Measurements from ENCODE around the gene BRMS1.

Gene BRMS1

DNA sequence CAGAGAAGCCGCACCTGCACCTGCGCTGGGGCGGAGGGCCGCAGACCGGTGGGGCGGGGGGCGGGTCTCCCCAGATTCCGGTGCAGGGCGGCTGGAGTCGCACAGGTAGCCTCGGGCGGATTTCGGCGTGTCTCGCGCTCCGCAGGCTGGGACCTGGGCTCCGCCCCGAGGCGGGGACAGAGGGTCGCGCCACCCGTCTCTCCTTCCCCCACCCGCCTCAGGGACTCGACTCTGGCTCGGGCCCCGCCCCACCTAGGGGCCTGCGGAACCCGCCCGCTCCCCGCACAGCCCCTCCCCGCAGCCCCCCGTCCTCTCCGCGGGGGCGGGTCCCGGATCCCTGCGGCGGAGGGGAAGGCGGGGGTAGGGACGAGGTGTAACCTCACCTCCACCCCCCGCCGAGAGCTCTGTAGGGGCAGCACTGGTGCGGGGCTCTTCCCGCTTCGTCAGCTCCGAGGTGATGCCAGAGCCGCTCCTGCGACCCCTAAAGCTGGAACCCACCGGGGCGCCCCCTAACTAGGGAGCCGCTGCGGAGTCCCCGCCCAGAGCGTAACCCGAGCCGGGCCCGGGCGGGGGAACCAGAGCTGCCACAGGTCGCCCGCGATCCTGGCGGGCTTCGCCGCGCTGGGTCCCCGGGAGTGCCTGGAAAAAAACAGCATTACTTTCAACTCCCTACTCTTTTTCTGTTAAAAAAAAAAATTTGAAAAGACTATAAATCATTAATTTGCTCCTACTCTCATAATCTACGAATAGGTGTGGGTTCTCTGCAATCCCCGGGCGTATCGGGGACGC is 26.9 kb upstream of the BRMS1 start, which contains the start of gene SLC29A2:
Gene SLC29A2, minus strand, starts transcription at position 134 of the 789 bp plus-strand sequence. CDS start 169 bp downstream, outside the sequence.
- H3K36me3 ChIP-seq (ENCODE audit: control insufficient read depth, insufficient read depth, low read length): no peaks in the 10 kb centered on the region
- no peaks in the 10 kb centered on the region for H3K27me3 ChIP-seq (replicated peaks; ENCODE audit: control insufficient read depth, insufficient read depth, low read length, poor library complexity, severe bottlenecking)
- H3K9me3 ChIP-seq (ENCODE audit: control insufficient read depth, low read length): no peaks in the 10 kb centered on the region
- H3K4me3 ChIP-seq (ENCODE audit: insufficient read depth, low read depth, low read length, poor library complexity, severe bottlenecking): peak within 1 kb of the TSS; percentile 83
- peak; percentile 51 to 67 (median 63) for DNase-seq
- peak within 1 kb of the TSS; percentile 61 for H3K27ac ChIP-seq (ENCODE audit: insufficient read depth, low read length, poor library complexity, severe bottlenecking)
- H3K4me1 ChIP-seq (ENCODE audit: control insufficient read depth, insufficient read depth, low read length, poor library complexity, severe bottlenecking): peaks cover 6% of the 10 kb centered on the region

DNA sequence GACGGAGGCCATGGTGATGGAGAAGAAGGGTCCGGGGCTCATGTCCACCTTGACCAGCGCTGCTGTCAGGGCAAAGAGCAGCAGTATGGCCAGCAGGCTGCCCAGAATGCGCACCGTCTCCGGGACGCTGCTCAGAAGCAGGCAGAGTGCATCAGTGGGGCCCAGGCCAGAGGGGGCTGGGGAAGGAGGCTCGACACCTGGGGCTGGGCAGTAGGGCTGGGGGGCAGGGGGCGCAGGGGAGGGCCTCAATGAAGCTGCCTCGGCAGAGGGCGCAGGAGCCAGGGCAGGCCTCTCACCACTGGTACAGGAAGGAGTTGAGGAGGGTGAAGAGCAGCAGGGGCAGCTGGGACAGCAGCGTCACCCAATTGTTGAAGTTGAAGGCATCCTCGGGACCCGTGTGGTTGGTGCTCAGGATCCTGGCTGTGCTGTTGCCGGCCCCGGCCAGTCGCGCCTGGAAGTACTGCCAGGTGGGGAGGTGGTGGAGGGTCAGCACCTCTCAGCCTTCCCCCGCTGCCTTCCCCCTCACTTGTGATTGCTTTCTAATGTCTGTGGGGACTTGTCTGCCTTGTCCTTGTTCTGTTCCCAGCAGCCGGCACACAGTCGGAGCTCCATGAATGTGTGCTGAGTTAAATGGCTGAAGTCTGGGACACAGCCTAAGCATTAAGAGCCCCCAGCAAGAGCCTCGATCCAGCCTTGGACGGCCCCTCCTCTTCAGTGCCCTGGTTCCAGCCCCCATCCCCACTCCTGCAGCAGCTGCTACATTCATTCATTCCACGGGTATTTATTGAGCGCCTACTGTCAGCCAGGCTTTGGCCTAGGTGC is 24.4 kb upstream of the BRMS1 start:
- Histone ChIP-seq H3K4me3 (ENCODE audit: insufficient read depth, low read depth, low read length, poor library complexity, severe bottlenecking) (no peak overlapping the region), H3K27ac (ENCODE audit: insufficient read depth, low read length, poor library complexity, severe bottlenecking) (no peak overlapping the region), H3K9me3 (ENCODE audit: control insufficient read depth, low read length) (no peaks in the 10 kb centered on the region), H3K27me3 (replicated peaks; ENCODE audit: control insufficient read depth, insufficient read depth, low read length, poor library complexity, severe bottlenecking) (no peaks in the 10 kb centered on the region), H3K4me1 (ENCODE audit: control insufficient read depth, insufficient read depth, low read length, poor library complexity, severe bottlenecking) (peaks cover 6% of the 10 kb centered on the region), H3K36me3 (ENCODE audit: control insufficient read depth, insufficient read depth, low read length) (no peaks in the 10 kb centered on the region)
- no peak for DNase-seq

DNA sequence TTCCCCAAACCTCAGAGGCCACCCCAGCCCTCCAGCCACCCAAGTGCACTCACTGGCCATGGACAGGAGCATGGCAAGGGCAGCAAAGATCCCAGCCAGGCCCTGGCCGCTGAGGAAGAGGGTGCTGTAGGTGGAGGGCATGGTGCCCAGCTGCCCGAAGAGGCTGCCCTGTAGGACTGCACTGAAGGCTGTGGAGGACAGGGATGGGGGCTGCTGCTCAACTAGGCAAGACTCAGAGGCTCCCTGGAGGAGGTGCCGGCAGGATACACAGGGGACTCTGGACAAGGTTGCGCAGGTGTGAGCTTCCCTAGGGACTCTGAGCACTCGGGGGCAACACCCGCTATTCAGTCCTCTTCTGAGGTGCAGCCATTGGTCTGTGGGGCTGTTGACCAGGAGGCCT is 23.6 kb upstream of the BRMS1 start:
- Histone ChIP-seq H3K4me3 (ENCODE audit: insufficient read depth, low read depth, low read length, poor library complexity, severe bottlenecking) (no peak overlapping the region), H3K36me3 (ENCODE audit: control insufficient read depth, insufficient read depth, low read length) (no peaks in the 10 kb centered on the region), H3K9me3 (ENCODE audit: control insufficient read depth, low read length) (no peaks in the 10 kb centered on the region), H3K27me3 (replicated peaks; ENCODE audit: control insufficient read depth, insufficient read depth, low read length, poor library complexity, severe bottlenecking) (no peaks in the 10 kb centered on the region), H3K27ac (ENCODE audit: insufficient read depth, low read length, poor library complexity, severe bottlenecking) (no peak overlapping the region), H3K4me1 (ENCODE audit: control insufficient read depth, insufficient read depth, low read length, poor library complexity, severe bottlenecking) (peaks cover 6% of the 10 kb centered on the region)
- DNase-seq: no peak

DNA sequence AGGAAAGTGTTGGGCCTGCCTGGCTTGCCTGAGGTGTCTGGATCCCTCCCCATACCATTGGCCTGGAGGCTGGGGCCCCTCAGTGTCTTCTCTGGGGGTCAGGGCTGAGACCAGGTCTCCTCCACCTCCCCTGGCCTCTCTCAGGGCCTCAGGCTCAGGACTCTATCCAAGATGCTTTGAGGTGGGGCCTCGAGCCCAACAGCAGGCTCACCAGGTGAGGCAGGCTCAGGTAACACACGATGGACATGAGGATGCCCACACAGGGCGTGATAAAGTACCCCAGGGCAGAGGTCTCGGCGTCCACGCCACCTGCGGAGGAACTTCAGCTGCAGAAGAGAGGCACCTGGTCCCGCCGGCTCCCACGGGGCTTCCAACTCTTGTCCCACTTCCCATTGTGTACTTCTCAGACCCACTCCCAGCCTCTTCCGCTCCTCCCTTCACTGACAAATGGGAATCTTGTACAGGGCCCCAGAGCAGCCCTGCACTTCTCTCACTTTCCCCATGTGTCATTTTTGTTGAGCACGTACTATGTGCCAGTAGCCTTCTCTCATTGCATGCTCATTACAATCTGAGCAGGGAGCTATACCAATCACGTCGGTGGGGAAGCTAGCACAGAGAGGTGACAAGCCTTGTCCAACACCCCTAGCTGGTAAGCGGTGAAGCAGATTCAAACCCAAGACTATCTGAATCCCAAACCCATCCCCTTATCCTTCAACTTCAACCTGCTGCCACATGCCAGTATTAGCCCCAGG is 22.8 kb upstream of the BRMS1 start:
- no peaks in the 10 kb centered on the region for H3K27me3 ChIP-seq (replicated peaks; ENCODE audit: control insufficient read depth, insufficient read depth, low read length, poor library complexity, severe bottlenecking)
- no peak overlapping the region for H3K27ac ChIP-seq (ENCODE audit: insufficient read depth, low read length, poor library complexity, severe bottlenecking)
- DNase-seq: no peak
- H3K4me1 ChIP-seq (ENCODE audit: control insufficient read depth, insufficient read depth, low read length, poor library complexity, severe bottlenecking): peaks cover 6% of the 10 kb centered on the region
- no peaks in the 10 kb centered on the region for H3K36me3 ChIP-seq (ENCODE audit: control insufficient read depth, insufficient read depth, low read length)
- H3K9me3 ChIP-seq (ENCODE audit: control insufficient read depth, low read length): no peaks in the 10 kb centered on the region
- no peak overlapping the region for H3K4me3 ChIP-seq (ENCODE audit: insufficient read depth, low read depth, low read length, poor library complexity, severe bottlenecking)

DNA sequence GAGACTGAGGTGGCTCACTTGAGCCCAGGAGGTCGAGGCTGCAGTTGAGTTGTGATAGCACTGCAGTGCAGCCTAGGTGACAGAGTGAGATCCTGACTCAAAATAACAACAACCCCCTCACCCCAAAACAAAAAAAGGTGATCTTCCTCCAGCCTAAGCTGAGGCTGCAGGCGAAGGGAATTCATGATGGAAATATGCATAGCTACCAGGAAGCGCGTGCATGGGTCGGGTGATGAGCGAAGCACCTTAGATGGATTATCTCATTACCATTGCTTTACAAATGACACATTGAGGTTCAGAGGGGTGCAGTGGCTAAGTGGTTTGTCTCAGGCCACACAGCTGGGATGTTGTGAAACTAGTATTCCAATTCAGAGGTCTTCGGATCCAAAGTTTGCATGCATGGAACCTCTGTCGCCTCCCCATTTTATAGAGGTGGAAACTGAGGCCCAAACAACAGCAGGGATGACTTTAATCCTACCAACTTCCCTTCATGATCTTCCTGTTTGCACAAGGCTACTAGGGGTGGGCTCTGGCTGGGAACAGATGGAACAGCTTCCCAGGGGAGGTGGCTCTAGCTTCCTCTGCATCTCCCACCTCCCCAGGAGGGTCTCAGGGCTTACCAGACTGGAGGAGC is 22.1 kb upstream of the BRMS1 start:
- Histone ChIP-seq H3K36me3 (ENCODE audit: control insufficient read depth, insufficient read depth, low read length) (no peaks in the 10 kb centered on the region), H3K4me1 (ENCODE audit: control insufficient read depth, insufficient read depth, low read length, poor library complexity, severe bottlenecking) (peaks cover 1% of the 10 kb centered on the region), H3K9me3 (ENCODE audit: control insufficient read depth, low read length) (no peaks in the 10 kb centered on the region), H3K27ac (ENCODE audit: insufficient read depth, low read length, poor library complexity, severe bottlenecking) (no peak overlapping the region), H3K4me3 (ENCODE audit: insufficient read depth, low read depth, low read length, poor library complexity, severe bottlenecking) (no peak overlapping the region), H3K27me3 (replicated peaks; ENCODE audit: control insufficient read depth, insufficient read depth, low read length, poor library complexity, severe bottlenecking) (no peaks in the 10 kb centered on the region)
- DNase-seq: no peak

DNA sequence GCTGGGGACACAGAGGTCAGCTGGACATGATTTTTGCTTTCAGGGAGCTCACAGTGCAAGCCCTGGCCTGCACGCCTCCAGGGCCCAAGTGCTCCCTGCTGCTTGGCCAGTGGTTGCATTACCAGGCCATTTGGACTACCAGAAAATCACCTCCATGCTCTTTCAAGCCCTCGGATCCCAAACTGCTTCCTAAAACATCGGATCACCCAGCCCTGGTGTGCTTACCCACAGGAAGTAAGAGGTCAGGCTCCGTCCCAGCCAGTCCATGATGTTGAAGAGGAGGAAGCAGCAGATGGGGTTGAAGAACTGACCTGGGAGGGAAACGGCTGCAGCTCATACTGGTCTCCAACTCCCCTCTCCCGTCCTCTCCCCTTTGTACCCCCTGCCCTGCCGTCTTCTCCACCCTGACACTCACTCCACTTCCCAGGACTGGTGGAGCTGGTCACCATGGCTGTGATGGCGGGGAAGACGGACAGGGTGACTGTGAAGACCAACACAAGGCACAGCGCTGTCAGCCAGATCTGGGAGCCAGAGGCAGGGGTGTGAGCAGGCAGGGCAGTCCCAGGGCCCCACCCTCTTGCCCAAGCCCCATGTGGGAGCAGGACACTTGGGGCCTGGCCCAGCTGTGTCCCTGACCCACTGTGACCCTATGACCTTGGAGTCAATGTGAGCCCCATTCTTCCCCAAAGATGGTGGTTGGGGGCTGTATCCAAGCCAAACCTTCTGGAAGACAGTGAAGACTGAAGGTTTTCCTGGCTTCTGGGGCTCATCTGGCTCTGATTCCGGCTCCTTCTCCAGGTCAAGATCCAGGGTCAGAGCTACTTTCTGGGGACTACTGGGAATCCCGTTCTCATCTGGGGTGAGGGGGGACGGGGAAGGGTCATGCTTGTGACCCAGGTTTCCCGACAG is 21.1 kb upstream of the BRMS1 start:
- H3K27me3 ChIP-seq (replicated peaks; ENCODE audit: control insufficient read depth, insufficient read depth, low read length, poor library complexity, severe bottlenecking): no peaks in the 10 kb centered on the region
- no peak overlapping the region for H3K4me3 ChIP-seq (ENCODE audit: insufficient read depth, low read depth, low read length, poor library complexity, severe bottlenecking)
- H3K9me3 ChIP-seq (ENCODE audit: control insufficient read depth, low read length): no peaks in the 10 kb centered on the region
- H3K36me3 ChIP-seq (ENCODE audit: control insufficient read depth, insufficient read depth, low read length): no peaks in the 10 kb centered on the region
- H3K27ac ChIP-seq (ENCODE audit: insufficient read depth, low read length, poor library complexity, severe bottlenecking): no peak overlapping the region
- no peaks in the 10 kb centered on the region for H3K4me1 ChIP-seq (ENCODE audit: control insufficient read depth, insufficient read depth, low read length, poor library complexity, severe bottlenecking)
- DNase-seq: no peak

DNA sequence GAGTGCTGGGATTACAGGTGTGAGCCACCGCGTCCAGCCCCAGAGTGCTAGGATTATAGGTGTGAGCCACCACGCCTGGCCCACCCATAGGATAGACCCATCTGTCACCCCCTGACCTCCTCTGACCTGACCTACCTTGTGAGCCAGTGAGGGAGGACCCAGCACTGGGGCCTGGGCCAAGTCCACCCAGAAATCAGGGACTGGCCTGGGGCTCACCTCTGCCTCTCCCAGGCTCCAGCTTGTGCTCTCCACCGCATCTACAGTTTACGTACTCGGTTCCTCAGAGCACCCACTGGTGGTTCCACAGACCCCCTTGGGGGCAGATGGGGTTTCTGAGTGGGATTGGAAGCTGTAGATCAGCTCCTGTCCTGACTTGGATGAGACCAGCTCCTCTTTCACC is 20.3 kb upstream of the BRMS1 start:
- Histone ChIP-seq H3K27ac (ENCODE audit: insufficient read depth, low read length, poor library complexity, severe bottlenecking) (no peak overlapping the region), H3K27me3 (replicated peaks; ENCODE audit: control insufficient read depth, insufficient read depth, low read length, poor library complexity, severe bottlenecking) (no peaks in the 10 kb centered on the region), H3K36me3 (ENCODE audit: control insufficient read depth, insufficient read depth, low read length) (no peaks in the 10 kb centered on the region), H3K4me1 (ENCODE audit: control insufficient read depth, insufficient read depth, low read length, poor library complexity, severe bottlenecking) (no peaks in the 10 kb centered on the region), H3K9me3 (ENCODE audit: control insufficient read depth, low read length) (no peaks in the 10 kb centered on the region), H3K4me3 (ENCODE audit: insufficient read depth, low read depth, low read length, poor library complexity, severe bottlenecking) (no peak overlapping the region)
- no peak for DNase-seq

DNA sequence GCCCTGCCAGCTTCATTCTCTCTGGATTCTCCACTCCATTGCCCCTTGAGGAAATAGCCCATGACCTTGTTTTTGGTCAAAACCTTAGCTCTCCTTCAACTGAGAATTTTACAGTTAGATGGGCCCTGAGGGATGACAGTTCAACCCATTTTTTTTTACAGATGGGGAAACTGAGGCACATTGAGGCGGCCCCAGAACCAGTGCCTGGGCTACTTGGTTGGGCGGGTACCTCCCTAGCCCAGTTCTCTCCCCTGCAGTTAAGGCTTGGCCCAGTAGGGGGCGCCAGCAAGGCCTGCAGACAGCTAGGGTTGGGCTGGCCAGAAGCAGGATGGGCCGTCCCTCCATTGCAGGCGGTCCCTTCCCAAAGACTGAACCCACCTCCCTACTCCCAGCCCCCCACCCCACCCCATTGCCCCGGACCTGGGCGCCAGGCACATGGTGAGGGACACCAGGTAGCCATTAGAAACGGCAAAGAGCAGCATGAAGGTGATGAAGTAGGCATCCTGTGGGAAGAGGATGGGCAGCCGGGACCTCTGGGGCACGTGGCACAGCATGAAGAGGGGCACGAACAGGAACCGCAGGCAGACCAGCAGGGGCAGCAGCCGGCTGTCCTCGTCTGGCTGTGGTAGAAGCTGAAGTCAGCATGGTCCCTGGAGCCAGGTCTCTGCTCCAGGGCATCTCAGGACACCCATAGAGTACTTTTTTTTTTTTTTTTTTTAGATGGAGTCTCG is 19.1 kb upstream of the BRMS1 start:
- DNase-seq: peak; percentile 25 to 47 (median 39)
- Histone ChIP-seq H3K36me3 (ENCODE audit: control insufficient read depth, insufficient read depth, low read length) (no peaks in the 10 kb centered on the region), H3K4me3 (ENCODE audit: insufficient read depth, low read depth, low read length, poor library complexity, severe bottlenecking) (no peak overlapping the region), H3K27ac (ENCODE audit: insufficient read depth, low read length, poor library complexity, severe bottlenecking) (no peak overlapping the region), H3K27me3 (replicated peaks; ENCODE audit: control insufficient read depth, insufficient read depth, low read length, poor library complexity, severe bottlenecking) (no peaks in the 10 kb centered on the region), H3K4me1 (ENCODE audit: control insufficient read depth, insufficient read depth, low read length, poor library complexity, severe bottlenecking) (no peaks in the 10 kb centered on the region), H3K9me3 (ENCODE audit: control insufficient read depth, low read length) (no peaks in the 10 kb centered on the region)

Measured in effector memory CD4-positive, alpha-beta T cell (primary cell).